Measurements from ENCODE around the gene RARRES2.

Gene RARRES2

GRCh38 chr7:150361807-150362621 is 20.6 kb upstream of the RARRES2 start:
- CTCF ChIA-PET: interaction anchor here (0.5 kb wide), 1 partner anchor 112 kb away, joined by 3 read pairs; no protein-coding TSS in a partner anchor

DNA sequence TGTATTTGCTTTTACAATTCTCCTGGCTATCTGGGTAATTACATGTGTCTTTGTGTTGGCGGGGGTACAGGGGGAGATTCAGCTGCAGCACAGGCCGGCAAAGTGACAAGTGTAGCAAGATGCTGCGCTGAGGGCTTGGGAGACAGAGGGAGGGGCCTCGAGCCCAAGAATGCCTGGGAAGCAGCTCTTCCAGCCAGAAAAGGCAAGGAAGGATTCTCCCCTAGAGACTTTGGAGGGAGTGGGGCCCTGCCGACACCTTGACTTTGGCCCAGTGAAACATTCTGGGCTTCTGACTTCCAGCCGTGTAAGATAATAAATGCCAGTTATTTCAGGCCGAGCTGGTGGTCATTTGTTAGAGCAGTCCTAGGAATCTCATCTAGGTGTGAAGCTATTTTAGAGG is 20.0 kb upstream of the RARRES2 start:
- TF ChIP-seq, protein P1, sequence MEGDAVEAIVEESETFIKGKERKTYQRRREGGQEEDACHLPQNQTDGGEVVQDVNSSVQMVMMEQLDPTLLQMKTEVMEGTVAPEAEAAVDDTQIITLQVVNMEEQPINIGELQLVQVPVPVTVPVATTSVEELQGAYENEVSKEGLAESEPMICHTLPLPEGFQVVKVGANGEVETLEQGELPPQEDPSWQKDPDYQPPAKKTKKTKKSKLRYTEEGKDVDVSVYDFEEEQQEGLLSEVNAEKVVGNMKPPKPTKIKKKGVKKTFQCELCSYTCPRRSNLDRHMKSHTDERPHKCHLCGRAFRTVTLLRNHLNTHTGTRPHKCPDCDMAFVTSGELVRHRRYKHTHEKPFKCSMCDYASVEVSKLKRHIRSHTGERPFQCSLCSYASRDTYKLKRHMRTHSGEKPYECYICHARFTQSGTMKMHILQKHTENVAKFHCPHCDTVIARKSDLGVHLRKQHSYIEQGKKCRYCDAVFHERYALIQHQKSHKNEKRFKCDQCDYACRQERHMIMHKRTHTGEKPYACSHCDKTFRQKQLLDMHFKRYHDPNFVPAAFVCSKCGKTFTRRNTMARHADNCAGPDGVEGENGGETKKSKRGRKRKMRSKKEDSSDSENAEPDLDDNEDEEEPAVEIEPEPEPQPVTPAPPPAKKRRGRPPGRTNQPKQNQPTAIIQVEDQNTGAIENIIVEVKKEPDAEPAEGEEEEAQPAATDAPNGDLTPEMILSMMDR (conservative IDR thresholded peaks at IDR 0.05; ENCODE audit: low read depth): no peak
- H3K27ac ChIP-seq: no peak overlapping the region
- no peak for DNase-seq (ENCODE audit: low spot score)
- ChIA-PET CTCF (no interaction called here), POLR2A (ENCODE audit: low non-redundant PET) (no interaction called here)

More at GRCh38 chr7:150361807-150362621, 20.6 kb upstream of the RARRES2 start:
- TF ChIP-seq, protein P1 (conservative IDR thresholded peaks at IDR 0.05; ENCODE audit: low read depth): no peak
- no peak overlapping the region for H3K27ac ChIP-seq
- DNase-seq (ENCODE audit: low spot score): no peak
- POLR2A ChIA-PET (ENCODE audit: low non-redundant PET): no interaction called here

- ChIA-PET POLR2A (ENCODE audit: low non-redundant PET) (no interaction called here), CTCF (no interaction called here)
- TF ChIP-seq, protein P1 (conservative IDR thresholded peaks at IDR 0.05; ENCODE audit: low read depth): no peak
- no peak overlapping the region for H3K27ac ChIP-seq
- no peak for DNase-seq (ENCODE audit: low spot score)
Observed at GRCh38 chr7:150360363-150361058, 19.1 kb upstream of the RARRES2 start.

GRCh38 chr7:150359622-150360362 is 18.4 kb upstream of the RARRES2 start:
- DNase-seq (ENCODE audit: low spot score): no peak
- no peak overlapping the region for H3K27ac ChIP-seq
- POLR2A ChIA-PET (ENCODE audit: low non-redundant PET): no interaction called here
- TF ChIP-seq, protein P1 (conservative IDR thresholded peaks at IDR 0.05; ENCODE audit: low read depth): no peak
- CTCF ChIA-PET: no interaction called here

GRCh38 chr7:150358988-150359621 is 17.7 kb upstream of the RARRES2 start:
- H3K27ac ChIP-seq: no peak overlapping the region
- POLR2A ChIA-PET (ENCODE audit: low non-redundant PET): no interaction called here
- CTCF ChIA-PET: no interaction called here
- no peak for DNase-seq (ENCODE audit: low spot score)
- TF ChIP-seq, protein P1 (conservative IDR thresholded peaks at IDR 0.05; ENCODE audit: low read depth): no peak

DNA sequence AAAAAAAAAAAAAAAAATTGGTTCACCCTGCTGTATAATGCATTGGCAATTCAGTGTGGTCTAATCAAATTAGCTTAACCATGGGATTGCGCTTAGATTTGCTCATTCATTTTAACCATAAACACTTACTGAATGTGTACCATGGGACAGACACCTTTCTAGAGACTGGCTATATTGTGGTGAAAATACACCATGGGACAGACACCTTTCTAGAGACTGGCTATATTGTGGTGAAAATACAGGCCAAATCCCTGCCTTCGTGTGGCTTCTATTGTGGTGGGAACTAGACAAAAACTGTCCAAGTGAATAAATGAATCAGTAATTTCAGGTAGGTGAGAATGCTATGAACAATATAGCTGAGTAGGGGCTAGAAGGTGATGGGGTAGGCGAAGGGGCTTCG is 17.0 kb upstream of the RARRES2 start:
- TF ChIP-seq, protein P1 (conservative IDR thresholded peaks at IDR 0.05; ENCODE audit: low read depth): no peak
- ChIA-PET CTCF (no interaction called here), POLR2A (ENCODE audit: low non-redundant PET) (no interaction called here)
- no peak for DNase-seq (ENCODE audit: low spot score)
- no peak overlapping the region for H3K27ac ChIP-seq

Measured in RWPE1 (cell line).